BLaER1 treated with 17β-estradiol and CSF1 and Interleukin-3, amounts not matched to agents 10 nM and 100 nM (cell line): ENCODE measurements around the gene MB21D2.
A peak's percentile ranks its signal among the peaks of the same experiment; 100 is the strongest.

Experiments
- H3K27ac ChIP-seq, 11 experiments: shearing (Covaris generic); formaldehyde crosslinking; 2 replicates each; pipeline ENCODE4 v1.8.1; 2022
- H3K27me3 ChIP-seq, 11 experiments: shearing (Covaris generic); formaldehyde crosslinking; 2 replicates each; pipeline ENCODE4 v1.8.1; 2022
- H3K36me3 ChIP-seq, 11 experiments: shearing (Covaris generic); formaldehyde crosslinking; 2 replicates each; pipeline ENCODE4 v1.8.1; 2022
- H3K4me1 ChIP-seq, 10 experiments: shearing (Covaris generic); formaldehyde crosslinking; 2 replicates each; pipeline ENCODE4 v1.8.1; 2022
- H3K4me2 ChIP-seq, 11 experiments: shearing (Covaris generic); formaldehyde crosslinking; 2 replicates each; pipeline ENCODE4 v1.8.1; 2022
- H3K4me3 ChIP-seq, 10 experiments: shearing (Covaris generic); formaldehyde crosslinking; 2 replicates each; pipeline ENCODE4 v1.8.1; 2022
- H3K9ac ChIP-seq, 11 experiments: shearing (Covaris generic); formaldehyde crosslinking; 2 replicates each; pipeline ENCODE4 v1.8.1; 2022
- H3K9me3 ChIP-seq, 11 experiments: shearing (Covaris generic); formaldehyde crosslinking; replicated peaks in 1 of 11; 2 replicates each; pipeline ENCODE4 v1.8.1; 2022
- H4K20me1 ChIP-seq, 11 experiments: shearing (Covaris generic); formaldehyde crosslinking; 2 replicates each; pipeline ENCODE4 v1.8.1; 2022
- Cebpa-rat ChIP-seq, 11 experiments: shearing (Covaris generic); IDR thresholded peaks; 2 replicates each; pipeline ENCODE4 v1.8.1; 2022

The MB21D2 gene

GRCh38 chr3:192835818-192836815 lies 81.5 kb downstream of the MB21D2 start:
- no peak overlapping the region; a peak in 1 of 22 replicates for H3K27ac ChIP-seq
- no peaks in the 10 kb centered on the region for H3K27me3 ChIP-seq
- H3K4me2 ChIP-seq: peak overlapping the region in 5 of 11 experiments; percentile 7 to 35 (median 20); a peak in 4 of 22 replicates
- H4K20me1 ChIP-seq: no peaks in the 10 kb centered on the region
- no peak overlapping the region for H3K9ac ChIP-seq
- H3K36me3 ChIP-seq: no peaks in the 10 kb centered on the region
- peak in 1 of 11 experiments; percentile 42; a peak in 1 of 22 replicates for TF ChIP-seq Cebpa-rat (IDR thresholded peaks at IDR 0.05)
- peaks cover 0 to 23% (median 15%) of the 10 kb centered on the region in 10 experiments; a peak in 14 of 20 replicates for H3K4me1 ChIP-seq
- no peak overlapping the region for H3K4me3 ChIP-seq
- no peaks in the 10 kb centered on the region for H3K9me3 ChIP-seq

GRCh38 chr3:192834428-192834827 lies 83.2 kb downstream of the MB21D2 start:
- no peak overlapping the region for H3K4me3 ChIP-seq
- H3K4me1 ChIP-seq: peaks cover 0 to 23% (median 15%) of the 10 kb centered on the region in 10 experiments; a peak in 14 of 20 replicates
- no peaks in the 10 kb centered on the region for H3K36me3 ChIP-seq
- peak overlapping the region in 2 of 11 experiments; percentile 38 to 57; a peak in 4 of 22 replicates for H3K4me2 ChIP-seq
- no peaks in the 10 kb centered on the region for H4K20me1 ChIP-seq
- no peak for TF ChIP-seq Cebpa-rat (IDR thresholded peaks at IDR 0.05)
- no peaks in the 10 kb centered on the region for H3K9me3 ChIP-seq
- H3K27ac ChIP-seq: no peak overlapping the region
- H3K27me3 ChIP-seq: no peaks in the 10 kb centered on the region
- no peak overlapping the region for H3K9ac ChIP-seq

GRCh38 chr3:192833177-192833890 lies 84.3 kb downstream of the MB21D2 start:
- H3K4me1 ChIP-seq: peaks cover 0 to 23% (median 15%) of the 10 kb centered on the region in 10 experiments; a peak in 14 of 20 replicates
- no peaks in the 10 kb centered on the region for H3K9me3 ChIP-seq
- no peak overlapping the region for H3K4me3 ChIP-seq
- no peaks in the 10 kb centered on the region for H3K27me3 ChIP-seq
- H3K36me3 ChIP-seq: no peaks in the 10 kb centered on the region
- peak overlapping the region in 2 of 11 experiments; percentile 38 to 57; a peak in 4 of 22 replicates for H3K4me2 ChIP-seq
- H3K27ac ChIP-seq: no peak overlapping the region
- TF ChIP-seq Cebpa-rat (IDR thresholded peaks at IDR 0.05): no peak
- no peaks in the 10 kb centered on the region for H4K20me1 ChIP-seq
- H3K9ac ChIP-seq: no peak overlapping the region

GRCh38 chr3:192831801-192832347 lies 85.8 kb downstream of the MB21D2 start:
- Histone ChIP-seq H3K4me1 (peaks cover 0 to 18% (median 12%) of the 10 kb centered on the region in 10 experiments; a peak in 14 of 20 replicates), H3K9me3 (0 out of 22 replicates have a peak, but pooled peaks cover 0 to 5% (median 0%) of the 10 kb centered on the region in 11 experiments), H3K9ac (no peak overlapping the region), H3K27me3 (no peaks in the 10 kb centered on the region), H3K4me2 (no peak overlapping the region), H3K36me3 (no peaks in the 10 kb centered on the region), H3K4me3 (no peak overlapping the region), H4K20me1 (no peaks in the 10 kb centered on the region), H3K27ac (no peak overlapping the region)
- TF ChIP-seq Cebpa-rat (IDR thresholded peaks at IDR 0.05): no peak

- H3K4me2 ChIP-seq: no peak overlapping the region; a peak in 1 of 22 replicates
- H3K4me1 ChIP-seq: peaks cover 0 to 18% (median 6%) of the 10 kb centered on the region in 10 experiments; a peak in 12 of 20 replicates
- no peaks in the 10 kb centered on the region for H4K20me1 ChIP-seq
- H3K4me3 ChIP-seq: no peak overlapping the region
- TF ChIP-seq Cebpa-rat (IDR thresholded peaks at IDR 0.05): no peak
- no peaks in the 10 kb centered on the region for H3K27me3 ChIP-seq
- no peak overlapping the region for H3K27ac ChIP-seq
- 0 out of 22 replicates have a peak, but pooled peaks cover 0 to 5% (median 0%) of the 10 kb centered on the region in 11 experiments for H3K9me3 ChIP-seq
- no peaks in the 10 kb centered on the region for H3K36me3 ChIP-seq
- no peak overlapping the region for H3K9ac ChIP-seq
Measured at GRCh38 chr3:192831111-192831644, 86.5 kb downstream of the MB21D2 start.

- H3K36me3 ChIP-seq: no peaks in the 10 kb centered on the region
- H3K9ac ChIP-seq: no peak overlapping the region
- no peak overlapping the region for H3K4me3 ChIP-seq
- 0 out of 22 replicates have a peak, but pooled peaks cover 0 to 5% (median 0%) of the 10 kb centered on the region in 11 experiments for H3K9me3 ChIP-seq
- no peak overlapping the region; a peak in 1 of 22 replicates for H3K4me2 ChIP-seq
- no peaks in the 10 kb centered on the region for H4K20me1 ChIP-seq
- TF ChIP-seq Cebpa-rat (IDR thresholded peaks at IDR 0.05): no peak
- H3K27ac ChIP-seq: no peak overlapping the region
- no peaks in the 10 kb centered on the region for H3K27me3 ChIP-seq
- peaks cover 0 to 24% (median 0%) of the 10 kb centered on the region in 10 experiments; a peak in 6 of 20 replicates for H3K4me1 ChIP-seq
Measured at GRCh38 chr3:192830291-192831110, 87.2 kb downstream of the MB21D2 start.

- no peak for TF ChIP-seq Cebpa-rat (IDR thresholded peaks at IDR 0.05)
- no peak overlapping the region for H3K9ac ChIP-seq
- H3K27ac ChIP-seq: no peak overlapping the region
- H4K20me1 ChIP-seq: no peaks in the 10 kb centered on the region
- no peak overlapping the region for H3K4me2 ChIP-seq
- no peaks in the 10 kb centered on the region for H3K36me3 ChIP-seq
- peaks cover 0 to 9% (median 0%) of the 10 kb centered on the region in 10 experiments; a peak in 5 of 20 replicates for H3K4me1 ChIP-seq
- 0 out of 22 replicates have a peak, but pooled peaks cover 0 to 5% (median 0%) of the 10 kb centered on the region in 11 experiments for H3K9me3 ChIP-seq
- H3K27me3 ChIP-seq: no peaks in the 10 kb centered on the region
- no peak overlapping the region for H3K4me3 ChIP-seq
Measured at GRCh38 chr3:192827863-192828594, 89.6 kb downstream of the MB21D2 start.
